ENCODE results near the gene YDJC.
"Not testable (repeated sequence)": the region's sequence is repeated elsewhere in the genome, so short reads cannot be mapped to it uniquely, and the experiment has no call there.

- TF ChIP-seq CTCF (IDR thresholded peaks at IDR 0.05; ENCODE audit: low read depth, low read length); POLR2A (IDR thresholded peaks at IDR 0.05; ENCODE audit: extremely low read depth, insufficient read length); MYC (IDR thresholded peaks at IDR 0.05; ENCODE audit: low read depth, low read length); MAX (IDR thresholded peaks at IDR 0.05; ENCODE audit: low read depth, low read length): not testable (repeated sequence)
Observed at GRCh38 chr22:21637450-21637849, 7.6 kb upstream of the YDJC start.
